Endothelial cell of umbilical vein (primary cell): ENCODE measurements around the gene THSD7A. TPM values are rescaled to one million over a fixed set of nuclear protein-coding genes. Genes with fewer than 3 reads are reported as not detected.

ENCODE experiments used
- BruUV-seq: library from RNA; stranded (reverse); fragments of 400-500 nt; replicated peaks from 2 replicates; lab custom pipeline; 2021; lab: Mats Ljungman, UMichigan
- CTCF ChIA-PET: fragments of 300-600, 350-600 bp; sonication (Branson Sonifier 250); formaldehyde crosslinking; loops from one replicate; lab custom pipeline; 2021; ENCODE audit warnings: antibody characterized with exemption, inconsistent platforms; lab: Charles Lee
- POLR2A ChIA-PET: fragments of 300-600, 350-600 bp; sonication (Branson Sonifier 250); formaldehyde crosslinking; loops from one replicate; lab custom pipeline; 2021; ENCODE audit warnings: antibody characterized with exemption, inconsistent platforms; lab: Charles Lee
- DNase-seq: peaks from one replicate; pipeline ENCODE4 v3.0.0-alpha.2; 2011; ENCODE audit warnings: low read depth, low spot score
- FAIRE-seq: peaks from 2 replicates; lab custom pipeline; 2011; peaks lifted over from hg19 to GRCh38; lab: Jason Lieb, UNC
- H2AFZ ChIP-seq: 2 replicates; pipeline ENCODE4 v1.6.0; 2012; ENCODE audit warnings: low read depth, low read length, control low read depth, inconsistent platforms
- H3K27ac ChIP-seq: 2 replicates; pipeline ENCODE4 v1.5.1; 2011; ENCODE audit warnings: low read depth, mild to moderate bottlenecking, control low read depth, low read length, moderate library complexity; ENCODE audit not compliant: insufficient read depth
- H3K27me3 ChIP-seq, 2 experiments: 2 replicates each; pipeline versions ENCODE4 v1.6.0 to v1.6.1; 2011; ENCODE audit warnings: low read length in 2 of 2, mixed read lengths in 1 of 2; ENCODE audit not compliant: control insufficient read depth in 2 of 2, insufficient read depth in 2 of 2
- H3K36me3 ChIP-seq, 2 experiments: 2 replicates in 1 of 2; 3 replicates in 1 of 2; pipeline ENCODE4 v1.5.1; 2011; ENCODE audit warnings: low read length in 2 of 2, mild to moderate bottlenecking in 1 of 2, moderate library complexity in 1 of 2; ENCODE audit not compliant: control insufficient read depth in 2 of 2, insufficient read depth in 2 of 2; ENCODE audit errors: extremely low read depth in 1 of 2
- H3K4me1 ChIP-seq: 3 replicates; pipeline ENCODE4 v1.5.1; 2011; ENCODE audit warnings: mild to moderate bottlenecking, low read length; ENCODE audit not compliant: control insufficient read depth, insufficient read depth; ENCODE audit errors: extremely low read depth
- H3K4me2 ChIP-seq: 2 replicates; pipeline ENCODE4 v1.6.1; 2011; ENCODE audit warnings: low read length, control low read depth, mixed read lengths; ENCODE audit not compliant: insufficient read depth
- H3K4me3 ChIP-seq, 3 experiments: fragments of 200-600 bp in 1 of 3; sonication (generic), shearing (Covaris generic) in 1 of 3; replicated peaks in 1 of 3; 2 replicates each; pipeline ENCODE4 v1.5.1; 2011 to 2016; ENCODE audit warnings: control low read depth in 3 of 3, low read length in 3 of 3, mild to moderate bottlenecking in 2 of 3, inconsistent platforms in 1 of 3, low read depth in 1 of 3, moderate library complexity in 1 of 3; ENCODE audit not compliant: insufficient read depth in 1 of 3
- H3K79me2 ChIP-seq: 2 replicates; pipeline ENCODE4 v1.6.0; 2012; ENCODE audit warnings: low read length, inconsistent platforms; ENCODE audit not compliant: control insufficient read depth, insufficient read depth
- H3K9ac ChIP-seq: replicated peaks from 2 replicates; pipeline ENCODE3; 2011; ENCODE audit warnings: low read length, control low read depth; ENCODE audit not compliant: insufficient read depth; ENCODE audit errors: extremely low read depth
- H3K9me1 ChIP-seq: replicated peaks from 3 replicates; pipeline ENCODE4 v1.6.0; 2011; ENCODE audit warnings: mild to moderate bottlenecking, low read length; ENCODE audit not compliant: control insufficient read depth, insufficient read depth; ENCODE audit errors: extremely low read depth
- H3K9me3 ChIP-seq: replicated peaks from 2 replicates; pipeline ENCODE4 v1.5.1; 2012; ENCODE audit warnings: low read length, inconsistent platforms; ENCODE audit not compliant: control insufficient read depth, insufficient read depth
- H4K20me1 ChIP-seq: replicated peaks from 2 replicates; pipeline ENCODE3; 2011; ENCODE audit warnings: mild to moderate bottlenecking, low read length; ENCODE audit not compliant: control insufficient read depth, insufficient read depth; ENCODE audit errors: extremely low read depth
- CTCF ChIP-seq, 2 donors: IDR thresholded peaks; 1 replicate in 1 of 2; 2 replicates in 1 of 2; pipeline ENCODE4 v1.5.1; 2011; ENCODE audit warnings: low read length in 2 of 2, mild to moderate bottlenecking in 2 of 2, moderate library complexity in 2 of 2, control low read depth in 1 of 2, inconsistent platforms in 1 of 2, low read depth in 1 of 2; ENCODE audit not compliant: insufficient read depth in 1 of 2; ENCODE audit errors: extremely low read depth in 1 of 2
- EZH2 ChIP-seq: IDR thresholded peaks from 2 replicates; pipeline ENCODE4 v1.6.1; 2012; ENCODE audit warnings: borderline replicate concordance, low read depth, mild to moderate bottlenecking, moderate library complexity, low read length, inconsistent platforms; ENCODE audit not compliant: severe bottlenecking
- GATA2 ChIP-seq: IDR thresholded peaks from 2 replicates; pipeline ENCODE4 v1.7.0; 2011; ENCODE audit warnings: low read depth, mild to moderate bottlenecking, moderate library complexity, mixed read lengths, low read length; ENCODE audit not compliant: insufficient read length, insufficient read depth
- MAX ChIP-seq: IDR thresholded peaks from 2 replicates; pipeline ENCODE4 v1.6.1; 2011; ENCODE audit not compliant: insufficient read depth, insufficient read length
- MYC ChIP-seq: IDR thresholded peaks from one replicate; pipeline ENCODE4 v1.6.1; 2011; ENCODE audit warnings: mild to moderate bottlenecking, low read depth, low read length
- POLR2AphosphoS5 ChIP-seq: IDR thresholded peaks from 2 replicates; pipeline ENCODE4 v1.6.1; 2012; ENCODE audit warnings: low read depth, mild to moderate bottlenecking, control low read depth, low read length, moderate library complexity; ENCODE audit not compliant: insufficient read depth
- dilution Hi-C: fragments of 300-500 bp; cut with MboI; formaldehyde crosslinking; loops from one replicate; pipeline ENCODE4 v1.15.0; 2019; ENCODE audit warnings: low sequenced_read_pairs; ENCODE audit not compliant: extremely low pct_ligation_motif_present
- intact Hi-C: fragments of 100-400 bp; cut with micrococcal nuclease; formaldehyde crosslinking; loops from one replicate; pipeline ENCODE4 v1.10.0; 2022
- polyA plus RNA-seq, 4 experiments: library from polyadenylated mRNA; depleted of rRNA in 3 of 4; stranded (reverse) in 3 of 4; unstranded in 1 of 4; fragments of >200 nt; gene quantifications; 2 replicates each; pipeline versions ENCODE4 v1.2.1 to v1.2.3, GENCODE V29; 2011 to 2012; ENCODE audit warnings: missing spikeins in 1 of 4
- total RNA-seq: library from RNA; stranded (reverse); gene quantifications from 2 replicates; pipeline ENCODE4 v1.2.3, GENCODE V29; 2021

The THSD7A gene
- total and polyA plus RNA-seq, 2 donors (not counting 3 experiments of a cell fraction or from before 2014, with no cell fraction given), result 3.3 to 12.7 TPM

DNA sequence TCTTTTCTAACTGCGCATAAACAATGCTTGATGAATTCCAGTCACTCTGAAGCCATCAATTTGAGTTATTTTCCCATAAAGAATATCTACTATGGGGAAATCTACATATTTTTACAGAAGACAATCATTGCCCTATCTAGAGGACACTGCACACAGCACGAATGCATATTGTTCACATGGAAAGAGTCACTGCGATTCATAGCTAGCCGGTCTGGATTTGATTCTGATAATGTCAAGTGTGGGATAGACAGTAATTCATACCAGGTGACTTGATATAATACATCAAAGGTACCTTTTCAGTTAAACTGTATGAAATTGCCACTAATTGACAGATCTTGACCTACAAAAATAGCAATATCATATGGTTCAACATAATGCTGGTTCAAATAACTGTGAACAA, 255.7 kb downstream of the THSD7A start:
- no TSS peak for BruUV-seq
- Histone ChIP-seq H3K27ac (no peak overlapping the region), H3K36me3 (no peaks in the 10 kb centered on the region), H3K4me1 (no peaks in the 10 kb centered on the region), H4K20me1 (no peaks in the 10 kb centered on the region), H2AFZ (no peak overlapping the region), H3K4me2 (no peak overlapping the region), H3K4me3 (no peak overlapping the region), H3K27me3 (no peaks in the 10 kb centered on the region), H3K79me2 (no peaks in the 10 kb centered on the region), H3K9ac (no peak overlapping the region), H3K9me3 (no peaks in the 10 kb centered on the region), H3K9me1 (no peaks in the 10 kb centered on the region)
- FAIRE-seq, result no peak
- no peak for DNase-seq
- intact Hi-C loops (no loop called here), dilution Hi-C loops (no loop called here)
- TF ChIP-seq GATA2, result no peak
- TF ChIP-seq MYC, result no peak
- no peak for TF ChIP-seq POLR2AphosphoS5
- no peak for TF ChIP-seq CTCF (IDR thresholded peaks at IDR 0.05; ENCODE audit: extremely low read depth in 1 of 2, insufficient read depth in 1 of 2, low read depth in 1 of 2, low read length in 2 of 2)
- TF ChIP-seq EZH2, result no peak
- no peak for TF ChIP-seq MAX
- CTCF ChIA-PET, result no interaction called here
- POLR2A ChIA-PET, result no interaction called here
